ENCODE data around the gene GRM1. TPM values are rescaled to one million over a fixed set of nuclear protein-coding genes. Genes with fewer than 3 reads are reported as not detected.

The GRM1 gene
- total and polyA plus RNA-seq, 2 donors (not counting 1 experiment from before 2014, with no cell fraction given): not detected

GRCh38 chr6:146244630-146245143 lies 215.8 kb downstream of the GRM1 start:
- POLR2A ChIA-PET: no interaction called here
- no peak for ATAC-seq (ENCODE audit: low read depth)

GRCh38 chr6:146246028-146246427 lies 217.2 kb downstream of the GRM1 start:
- Histone ChIP-seq H3K4me2 (replicated peaks; ENCODE audit: low read depth, low read length, poor library complexity, severe bottlenecking) (no peak overlapping the region), H3K4me3 (ENCODE audit: control extremely low read depth in 1 of 5, extremely low read depth in 1 of 5, insufficient read depth in 1 of 5, low read depth in 2 of 5, low read length in 4 of 5) (no peak overlapping the region), H4K20me1 (ENCODE audit: control insufficient read depth, insufficient read depth, low read length, poor library complexity, severe bottlenecking) (no peaks in the 10 kb centered on the region), H3K27ac (ENCODE audit: low read length in 2 of 2) (no peak overlapping the region), H3K9ac (ENCODE audit: low read length) (no peak overlapping the region), H3K4me1 (ENCODE audit: control insufficient read depth in 2 of 2, insufficient read depth in 2 of 2, low read length in 2 of 2) (no peaks in the 10 kb centered on the region), H3K79me2 (ENCODE audit: control insufficient read depth, insufficient read depth, low read length) (no peaks in the 10 kb centered on the region), H2AFZ (ENCODE audit: insufficient read depth, low read depth, low read length, poor library complexity, severe bottlenecking) (no peak overlapping the region), H3K9me3 (ENCODE audit: control extremely low read depth in 1 of 3, control insufficient read depth in 2 of 3, insufficient read depth in 1 of 3, low read length in 2 of 3) (no peaks in the 10 kb centered on the region), H3K27me3 (replicated peaks in 1 of 4; ENCODE audit: control extremely low read depth in 1 of 4, control insufficient read depth in 3 of 4, insufficient read depth in 4 of 4, low read length in 3 of 4) (no peaks in the 10 kb centered on the region), H3K36me3 (replicated peaks in 1 of 2; ENCODE audit: control extremely low read depth in 1 of 2, control insufficient read depth in 1 of 2, extremely low read depth in 1 of 2, insufficient read depth in 2 of 2, low read length in 1 of 2) (no peaks in the 10 kb centered on the region)
- Mint-ChIP-seq H3K4me3 (no peak overlapping the region), H3K27me3 (no peaks in the 10 kb centered on the region), H3K9me3 (ENCODE audit: insufficient read depth) (peaks cover 3% of the 10 kb centered on the region), H3K27ac (no peak overlapping the region), H3K4me1 (no peaks in the 10 kb centered on the region)
- TF ChIP-seq CTCF (IDR thresholded peaks at IDR 0.05) (no peak), EZH2 (IDR thresholded peaks at IDR 0.05; ENCODE audit: borderline replicate concordance, insufficient read depth, low read depth, low read length, poor library complexity, severe bottlenecking) (no peak)
- DNase-seq (no peak), ATAC-seq (ENCODE audit: low read depth) (no peak)
- intact Hi-C loops (cut with micrococcal nuclease): no loop called here
- no CpG with 5 or more reads among the region's 1 CpG for WGBS (ENCODE audit: insufficient coverage)
- ChIA-PET CTCF (no interaction called here), POLR2A (no interaction called here)

More at GRCh38 chr6:146244630-146245143, 215.8 kb downstream of the GRM1 start:
- Mint-ChIP-seq H3K4me1 (no peaks in the 10 kb centered on the region), H3K27ac (no peak overlapping the region), H3K4me3 (no peak overlapping the region), H3K9me3 (ENCODE audit: insufficient read depth) (peaks cover 3% of the 10 kb centered on the region), H3K27me3 (no peaks in the 10 kb centered on the region)
- Histone ChIP-seq H3K27me3 (replicated peaks in 1 of 4; ENCODE audit: control extremely low read depth in 1 of 4, control insufficient read depth in 3 of 4, insufficient read depth in 4 of 4, low read length in 3 of 4) (no peaks in the 10 kb centered on the region), H2AFZ (ENCODE audit: insufficient read depth, low read depth, low read length, poor library complexity, severe bottlenecking) (no peak overlapping the region), H3K9me3 (ENCODE audit: control extremely low read depth in 1 of 3, control insufficient read depth in 2 of 3, insufficient read depth in 1 of 3, low read length in 2 of 3) (no peaks in the 10 kb centered on the region), H3K27ac (ENCODE audit: low read length in 2 of 2) (no peak overlapping the region), H3K36me3 (replicated peaks in 1 of 2; ENCODE audit: control extremely low read depth in 1 of 2, control insufficient read depth in 1 of 2, extremely low read depth in 1 of 2, insufficient read depth in 2 of 2, low read length in 1 of 2) (no peaks in the 10 kb centered on the region), H3K4me1 (ENCODE audit: control insufficient read depth in 2 of 2, insufficient read depth in 2 of 2, low read length in 2 of 2) (no peaks in the 10 kb centered on the region), H4K20me1 (ENCODE audit: control insufficient read depth, insufficient read depth, low read length, poor library complexity, severe bottlenecking) (no peaks in the 10 kb centered on the region), H3K79me2 (ENCODE audit: control insufficient read depth, insufficient read depth, low read length) (no peaks in the 10 kb centered on the region), H3K9ac (ENCODE audit: low read length) (no peak overlapping the region), H3K4me3 (ENCODE audit: control extremely low read depth in 1 of 5, extremely low read depth in 1 of 5, insufficient read depth in 1 of 5, low read depth in 2 of 5, low read length in 4 of 5) (no peak overlapping the region), H3K4me2 (replicated peaks; ENCODE audit: low read depth, low read length, poor library complexity, severe bottlenecking) (no peak overlapping the region)
- CTCF ChIA-PET: no interaction called here
- TF ChIP-seq EZH2 (IDR thresholded peaks at IDR 0.05; ENCODE audit: borderline replicate concordance, insufficient read depth, low read depth, low read length, poor library complexity, severe bottlenecking) (no peak), CTCF (IDR thresholded peaks at IDR 0.05) (no peak)
- WGBS (ENCODE audit: insufficient coverage): no CpG with 5 or more reads among the region's 5 CpGs
- intact Hi-C loops (cut with micrococcal nuclease): no loop called here
- DNase-seq: no peak

Measured in B cell (primary cell).